HG03575 (cell line): ENCODE measurements around the gene CYP2F1.
"Not testable (repeated sequence)": the region's sequence is repeated elsewhere in the genome, so short reads cannot be mapped to it uniquely, and the experiment has no call there.

ENCODE experiments used
- ATAC-seq: cut with Tn5 transposase; IDR thresholded peaks from one replicate; pipeline ENCODE4 v1.9.1; 2021; ENCODE audit not compliant: unreplicated experiment, insufficient number of reproducible peaks, low FRiP score; ENCODE audit errors: extremely low read depth

Gene CYP2F1

DNA sequence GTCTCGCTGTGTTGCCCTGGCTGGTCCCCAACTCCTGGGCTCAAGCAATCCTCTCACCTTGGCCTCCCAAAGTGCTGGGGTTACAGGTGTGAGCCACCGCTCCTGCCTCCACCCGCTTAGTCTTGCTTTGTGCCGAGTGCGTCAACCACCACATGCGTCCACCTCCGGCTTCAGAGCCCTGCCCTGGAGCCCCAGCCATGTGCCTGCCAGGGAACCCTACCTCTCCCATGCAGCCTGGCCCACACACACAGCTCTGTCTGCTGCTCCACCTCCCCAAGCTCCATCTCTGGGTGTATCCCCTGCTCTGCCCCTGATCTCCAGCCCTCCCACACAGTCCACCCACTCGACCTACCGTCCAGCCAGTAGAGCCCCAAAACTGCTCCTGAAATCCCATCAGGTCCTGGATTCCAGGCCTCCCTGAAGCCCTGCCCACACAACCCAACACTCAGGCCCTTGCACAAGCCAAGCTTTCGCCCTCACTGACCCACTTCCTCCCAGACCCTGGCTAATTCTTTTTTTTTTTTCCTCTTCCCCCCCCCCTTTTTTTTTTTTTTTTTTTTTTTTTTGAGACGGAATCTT, 9.6 kb downstream of the CYP2F1 start:
- ATAC-seq, result no peak

DNA sequence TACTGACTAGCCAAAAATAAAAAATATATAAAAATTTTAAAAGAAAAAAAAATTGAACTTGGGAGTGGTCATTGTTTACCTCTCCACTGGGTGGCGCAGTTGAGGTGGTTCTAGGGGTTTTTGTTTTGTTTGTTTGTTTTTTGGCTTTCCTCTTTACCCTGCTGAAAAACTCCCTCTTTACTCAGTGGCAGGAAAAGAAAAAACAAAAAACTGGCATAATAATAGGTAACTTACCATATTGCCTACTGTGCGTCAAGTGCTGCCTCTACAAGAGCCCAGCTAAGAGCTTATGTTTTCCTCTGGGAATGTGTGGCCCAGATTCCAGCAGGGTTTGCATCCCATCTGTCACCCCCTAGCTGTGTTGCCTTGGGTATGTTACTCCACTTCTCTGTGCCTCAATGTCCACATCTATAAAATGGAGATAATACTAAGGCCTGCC, 12.6 kb downstream of the CYP2F1 start:
- not testable (repeated sequence) for ATAC-seq

GRCh38 chr19:41127362-41127761, 13.1 kb downstream of the CYP2F1 start:
- not testable (repeated sequence) for ATAC-seq

DNA sequence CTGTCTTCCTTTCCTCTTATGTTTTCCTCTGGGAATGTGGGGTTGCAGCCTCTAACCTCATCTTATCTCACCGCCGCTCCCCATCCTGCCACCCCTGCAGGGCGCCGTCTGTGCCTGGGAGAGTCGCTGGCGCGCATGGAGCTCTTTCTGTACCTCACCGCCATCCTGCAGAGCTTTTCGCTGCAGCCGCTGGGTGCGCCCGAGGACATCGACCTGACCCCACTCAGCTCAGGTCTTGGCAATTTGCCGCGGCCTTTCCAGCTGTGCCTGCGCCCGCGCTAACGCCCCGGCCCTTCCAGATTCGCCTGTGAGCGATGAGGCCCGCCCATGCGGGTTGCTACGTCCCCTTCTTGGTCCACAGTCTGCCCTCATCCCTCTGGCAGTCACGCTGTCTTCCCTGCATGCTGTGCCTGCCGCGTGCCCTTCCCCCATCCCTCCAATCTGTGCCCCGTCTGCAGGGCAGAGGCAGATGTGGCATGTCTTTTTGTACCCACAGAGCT, 13.6 kb downstream of the CYP2F1 start:
- not testable (repeated sequence) for ATAC-seq

DNA sequence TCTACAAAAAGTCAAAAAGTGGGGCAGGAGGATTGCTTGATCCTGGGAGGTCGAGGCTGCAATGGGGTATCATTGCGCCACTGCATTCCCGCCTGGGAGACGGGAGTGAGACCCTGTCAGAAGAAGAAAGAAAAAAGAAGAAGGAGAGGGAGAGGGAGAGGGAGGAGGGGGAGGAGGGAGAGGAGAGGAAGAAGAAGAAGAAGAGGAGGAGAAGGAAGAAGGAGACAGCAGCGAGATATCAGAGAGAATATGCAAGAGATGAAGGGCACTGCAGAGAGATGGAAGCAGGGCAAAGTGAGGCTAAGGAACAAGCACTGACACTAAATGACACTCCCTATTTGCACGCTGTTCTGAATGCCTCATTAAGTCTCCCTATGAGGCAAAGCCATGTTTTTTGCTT, 14.5 kb downstream of the CYP2F1 start:
- ATAC-seq, result no peak

DNA sequence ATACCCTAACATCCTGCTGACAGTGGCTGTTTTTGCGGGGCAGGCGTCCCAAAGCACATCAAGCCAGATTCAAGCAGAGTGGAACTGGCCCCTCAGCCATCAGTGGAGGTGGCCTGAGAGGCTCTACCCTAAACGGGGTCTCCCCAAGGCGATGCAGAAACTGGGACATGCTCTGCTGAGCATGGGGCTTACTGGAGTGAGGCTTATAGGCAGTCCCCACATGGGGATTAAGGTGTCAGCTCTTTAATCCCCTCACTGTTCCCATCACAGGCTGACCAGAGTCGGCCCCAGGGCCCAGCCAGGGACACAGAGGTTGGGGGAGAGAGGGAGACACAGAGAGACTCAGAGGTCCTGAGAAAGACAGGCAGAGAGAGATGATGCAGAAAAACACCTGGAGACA, 17.0 kb downstream of the CYP2F1 start:
- no peak for ATAC-seq

GRCh38 chr19:41133260-41133659, 19.0 kb downstream of the CYP2F1 start:
- ATAC-seq, result no peak

GRCh38 chr19:41134616-41135015, 20.4 kb downstream of the CYP2F1 start:
- no peak for ATAC-seq

DNA sequence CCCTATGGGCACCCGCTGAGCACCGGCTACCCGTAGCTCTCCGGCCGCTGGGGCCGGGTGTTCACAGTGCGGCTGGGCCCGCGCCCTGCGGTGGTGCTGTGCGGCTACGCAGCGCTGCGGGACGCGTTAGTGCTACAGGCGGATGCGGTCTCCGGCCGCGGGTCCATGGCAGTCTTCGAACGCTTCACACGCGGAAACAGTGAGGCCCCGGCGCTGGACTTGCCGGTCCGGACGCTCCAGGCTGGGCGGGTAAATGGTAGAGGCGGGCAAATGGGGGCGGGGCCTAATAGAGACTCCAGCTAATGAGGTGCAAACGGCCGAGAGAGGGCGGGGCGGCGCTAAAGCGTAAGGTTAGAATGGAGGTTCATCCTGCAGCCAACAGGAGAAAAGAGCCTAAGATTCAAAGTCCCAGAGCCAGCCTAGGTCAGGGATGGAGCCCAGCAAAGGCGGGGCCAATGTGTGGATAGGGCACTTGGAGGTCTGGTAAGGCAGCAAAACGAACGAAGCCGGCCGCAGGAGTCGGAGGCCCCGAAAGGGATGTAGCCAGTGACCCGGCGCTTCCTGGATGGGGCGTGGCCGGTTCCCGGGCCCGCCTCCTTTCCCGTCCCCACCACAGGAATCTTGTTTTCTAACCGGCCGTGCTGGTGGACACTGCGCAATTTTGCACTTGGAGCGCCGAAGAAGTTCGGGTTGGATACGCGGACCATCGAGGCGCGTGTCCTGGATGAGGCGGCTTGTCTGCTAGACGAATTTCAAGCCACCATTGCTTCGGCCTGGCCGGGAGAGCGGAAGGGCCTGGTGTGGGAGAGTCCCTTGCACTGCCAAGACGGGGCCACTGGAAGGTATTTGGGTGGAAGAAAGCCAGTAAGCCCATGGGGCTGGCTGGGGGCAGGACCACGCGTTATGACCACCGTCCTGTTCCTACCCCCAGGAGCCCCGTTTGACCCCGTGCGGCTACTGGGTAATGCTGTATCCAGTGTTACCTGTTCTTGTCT, 21.5 kb downstream of the CYP2F1 start:
- not testable (repeated sequence) for ATAC-seq

- ATAC-seq, result no peak
Measured at GRCh38 chr19:41136636-41137455, 22.6 kb downstream of the CYP2F1 start.

DNA sequence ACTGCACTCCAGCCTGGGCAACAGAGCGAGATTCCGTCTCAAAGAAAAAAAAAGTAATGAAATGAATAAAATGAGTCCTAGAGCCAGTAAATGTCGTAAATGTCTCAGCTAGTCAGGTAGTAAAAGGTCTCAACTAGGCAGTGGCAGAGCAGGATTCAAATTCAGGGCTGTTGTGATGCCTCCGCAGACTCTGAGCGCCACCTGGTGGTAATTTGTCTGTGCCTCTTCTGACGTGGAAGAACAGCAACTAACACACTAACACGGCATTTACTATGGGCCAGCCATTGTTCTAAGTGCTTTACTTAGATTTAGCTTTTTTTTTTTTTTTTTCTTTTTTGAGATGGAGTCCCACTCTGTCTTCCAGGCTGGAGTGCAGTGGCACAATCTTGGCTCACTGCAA, 30.2 kb downstream of the CYP2F1 start:
- no peak for ATAC-seq

- ATAC-seq, result no peak
Measured at GRCh38 chr19:41149831-41150230, 35.6 kb downstream of the CYP2F1 start.

- ATAC-seq, result not testable (repeated sequence)
Measured at GRCh38 chr19:41150986-41151385, 36.8 kb downstream of the CYP2F1 start.

DNA sequence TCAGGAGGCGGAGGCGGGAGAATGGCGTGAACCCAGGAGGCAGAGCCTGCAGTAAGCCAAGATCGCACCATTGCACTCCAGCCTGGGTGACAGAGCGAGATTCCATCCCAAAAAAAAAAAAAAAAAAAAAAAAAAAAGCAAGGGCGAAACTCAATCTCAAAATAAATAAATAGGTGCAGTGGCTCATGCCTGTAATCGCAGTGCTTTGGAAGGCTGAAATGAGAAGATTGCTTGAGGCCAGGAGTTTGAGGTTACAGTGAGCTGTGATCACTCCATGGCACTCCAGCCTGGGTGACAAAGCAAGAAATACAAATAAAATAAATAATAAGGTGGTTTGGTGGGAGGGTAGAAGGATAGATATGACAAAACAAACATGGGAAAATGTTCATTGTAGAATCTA, 39.8 kb downstream of the CYP2F1 start:
- no peak for ATAC-seq

- ATAC-seq, result no peak
Measured at GRCh38 chr19:41156207-41156606, 42.0 kb downstream of the CYP2F1 start.

- no peak for ATAC-seq
Measured at GRCh38 chr19:41159881-41160280, 45.6 kb downstream of the CYP2F1 start.

GRCh38 chr19:41161903-41162302, 47.7 kb downstream of the CYP2F1 start:
- ATAC-seq, result no peak

DNA sequence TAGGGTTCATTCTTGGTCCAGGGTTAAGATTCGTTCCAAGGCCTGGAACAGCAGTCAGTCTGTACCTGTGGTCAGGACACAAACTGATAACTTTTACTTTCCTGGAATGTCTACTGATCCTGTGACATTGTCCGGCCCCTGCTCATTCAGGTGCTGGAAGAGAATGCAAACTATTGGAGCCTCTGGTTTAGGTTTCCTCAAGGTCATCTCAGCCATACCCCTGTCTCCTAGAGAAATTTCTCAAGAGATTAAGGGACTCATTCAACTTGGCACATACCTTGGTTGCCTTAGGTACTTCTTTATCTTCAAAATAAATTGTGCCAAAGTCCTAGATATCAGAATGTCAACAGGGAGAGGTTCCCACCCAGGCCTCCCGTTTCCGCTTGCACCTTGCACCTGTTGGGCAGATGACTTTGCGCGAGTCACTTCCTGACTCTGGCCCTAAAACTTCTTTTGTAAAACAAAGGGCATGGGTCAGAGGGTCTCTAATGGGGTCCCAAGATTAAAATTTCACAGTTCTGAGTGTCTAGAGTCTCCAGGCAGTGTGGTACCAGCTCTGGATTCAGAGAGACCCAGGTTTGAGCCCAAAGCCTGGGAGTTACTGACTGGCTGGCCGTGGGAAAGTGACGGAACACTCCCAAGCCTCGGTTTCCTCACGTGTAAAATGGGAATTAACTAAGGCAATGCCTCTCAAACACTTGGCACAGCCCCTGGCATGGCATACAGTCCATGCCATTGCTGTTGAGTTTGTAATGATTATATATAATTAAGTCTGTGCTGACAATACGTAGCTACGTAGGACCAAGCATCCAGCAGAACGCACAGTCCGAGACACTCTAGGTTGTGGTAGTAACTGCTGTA, 52.9 kb downstream of the CYP2F1 start:
- ATAC-seq, result no peak
